Activated T-helper 17 cell treated with anti-CD3 and anti-CD28 coated beads, Interleukin-2, amount 50 U/mL, for 72 hours (primary cell): ENCODE results near the gene NXF3. TPM values are rescaled to one million over a fixed set of nuclear protein-coding genes. Genes with fewer than 3 reads are reported as not detected.
"Not testable (repeated sequence)": the region's sequence is repeated elsewhere in the genome, so short reads cannot be mapped to it uniquely, and the experiment has no call there.

Source experiments
- ATAC-seq: fragments of 150-1000 bp; cut with Tn5 transposase; replicated peaks from 2 replicates; pipeline ENCODE4 v1.10.0; 2021; ENCODE audit warnings: mild to moderate bottlenecking, moderate library complexity
- H3K27ac Mint-ChIP-seq: one replicate; pipeline ENCODE4 v1.8.0; 2022; ENCODE audit warnings: mixed read lengths
- H3K27me3 Mint-ChIP-seq: one replicate; pipeline ENCODE4 v1.8.0; 2022; ENCODE audit warnings: mixed read lengths
- H3K36me3 Mint-ChIP-seq: one replicate; pipeline ENCODE4 v1.8.0; 2022; ENCODE audit warnings: low read depth, mild to moderate bottlenecking, mixed read lengths
- H3K4me1 Mint-ChIP-seq: one replicate; pipeline ENCODE4 v1.8.0; 2022; ENCODE audit warnings: mixed read lengths
- H3K4me3 Mint-ChIP-seq: one replicate; pipeline ENCODE4 v1.8.0; 2022; ENCODE audit warnings: mild to moderate bottlenecking, mixed read lengths
- H3K9me3 Mint-ChIP-seq: one replicate; pipeline ENCODE4 v1.8.0; 2022; ENCODE audit warnings: mixed read lengths
- total RNA-seq, 2 donors: library from RNA; stranded (reverse); gene quantifications; one replicate each; pipeline ENCODE4 v1.2.3, GENCODE V29; 2022

Gene NXF3
- not detected for total RNA-seq

- Mint-ChIP-seq H3K36me3 (no peaks in the 10 kb centered on the region), H3K9me3 (no peaks in the 10 kb centered on the region), H3K4me3 (no peak within 1 kb of the TSS), H3K27ac (no peak within 1 kb of the TSS), H3K4me1 (no peaks in the 10 kb centered on the region), H3K27me3 (no peaks in the 10 kb centered on the region)
- ATAC-seq = no peak
Measured at GRCh38 chrX:103092942-103093341, at the start of gene NXF3. Gene NXF3 (minus strand): TSS chrX:103093143. CDS start chrX:103093023, 120 bp downstream.

- not testable (repeated sequence) for H3K27me3 Mint-ChIP-seq, H3K36me3 Mint-ChIP-seq, ATAC-seq, H3K9me3 Mint-ChIP-seq, H3K27ac Mint-ChIP-seq, H3K4me3 Mint-ChIP-seq, H3K4me1 Mint-ChIP-seq
Measured at GRCh38 chrX:103136528-103136927, 43.6 kb upstream of the NXF3 start.

GRCh38 chrX:103124284-103124683, 31.3 kb upstream of the NXF3 start:
- ATAC-seq = no peak
- no peaks in the 10 kb centered on the region for H3K9me3 Mint-ChIP-seq
- no peak overlapping the region for H3K4me3 Mint-ChIP-seq
- no peaks in the 10 kb centered on the region for H3K4me1 Mint-ChIP-seq
- no peak overlapping the region for H3K27ac Mint-ChIP-seq
- no peaks in the 10 kb centered on the region for H3K27me3 Mint-ChIP-seq
- H3K36me3 Mint-ChIP-seq = no peaks in the 10 kb centered on the region

GRCh38 chrX:103120748-103121147, 27.8 kb upstream of the NXF3 start:
- H3K4me3 Mint-ChIP-seq = no peak overlapping the region

GRCh38 chrX:103116970-103117369, 24.0 kb upstream of the NXF3 start:
- H3K4me3 Mint-ChIP-seq, H3K9me3 Mint-ChIP-seq, H3K27ac Mint-ChIP-seq, H3K4me1 Mint-ChIP-seq, ATAC-seq, H3K36me3 Mint-ChIP-seq, H3K27me3 Mint-ChIP-seq: not testable (repeated sequence)

More at GRCh38 chrX:103120748-103121147, 27.8 kb upstream of the NXF3 start:
- no peak for ATAC-seq
- Mint-ChIP-seq H3K9me3 (no peaks in the 10 kb centered on the region), H3K27ac (no peak overlapping the region), H3K36me3 (no peaks in the 10 kb centered on the region), H3K27me3 (no peaks in the 10 kb centered on the region), H3K4me1 (no peaks in the 10 kb centered on the region)

DNA sequence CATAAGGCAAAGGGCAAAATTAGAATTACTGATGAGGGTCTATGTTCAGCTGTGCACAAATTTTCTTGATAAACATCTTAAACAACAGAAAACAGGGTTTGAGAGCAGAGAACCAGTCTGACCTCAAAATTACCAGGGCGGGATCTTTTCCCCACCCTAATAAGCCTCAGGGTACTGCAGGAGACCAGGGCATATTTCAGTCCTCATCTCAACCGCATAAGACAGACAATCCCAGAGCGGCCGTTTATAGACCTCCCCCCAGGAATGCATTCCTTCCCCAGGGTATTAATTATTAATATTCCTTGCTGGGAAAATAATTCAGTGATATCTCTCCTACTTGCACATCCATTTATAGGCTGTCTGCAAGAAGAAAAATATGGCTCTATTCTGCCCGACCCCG, 16.6 kb upstream of the NXF3 start:
- not testable (repeated sequence) for H3K27ac Mint-ChIP-seq, H3K4me1 Mint-ChIP-seq, ATAC-seq, H3K27me3 Mint-ChIP-seq, H3K9me3 Mint-ChIP-seq, H3K36me3 Mint-ChIP-seq, H3K4me3 Mint-ChIP-seq

- Mint-ChIP-seq H3K4me1 (no peaks in the 10 kb centered on the region), H3K27ac (no peak overlapping the region), H3K27me3 (no peaks in the 10 kb centered on the region), H3K36me3 (no peaks in the 10 kb centered on the region), H3K9me3 (no peaks in the 10 kb centered on the region), H3K4me3 (no peak overlapping the region)
- ATAC-seq = no peak
Measured at GRCh38 chrX:103107836-103108235, 14.9 kb upstream of the NXF3 start.

GRCh38 chrX:103107227-103107737, 14.3 kb upstream of the NXF3 start:
- not testable (repeated sequence) for H3K27ac Mint-ChIP-seq, H3K36me3 Mint-ChIP-seq, H3K27me3 Mint-ChIP-seq, H3K9me3 Mint-ChIP-seq, H3K4me1 Mint-ChIP-seq, ATAC-seq, H3K4me3 Mint-ChIP-seq

DNA sequence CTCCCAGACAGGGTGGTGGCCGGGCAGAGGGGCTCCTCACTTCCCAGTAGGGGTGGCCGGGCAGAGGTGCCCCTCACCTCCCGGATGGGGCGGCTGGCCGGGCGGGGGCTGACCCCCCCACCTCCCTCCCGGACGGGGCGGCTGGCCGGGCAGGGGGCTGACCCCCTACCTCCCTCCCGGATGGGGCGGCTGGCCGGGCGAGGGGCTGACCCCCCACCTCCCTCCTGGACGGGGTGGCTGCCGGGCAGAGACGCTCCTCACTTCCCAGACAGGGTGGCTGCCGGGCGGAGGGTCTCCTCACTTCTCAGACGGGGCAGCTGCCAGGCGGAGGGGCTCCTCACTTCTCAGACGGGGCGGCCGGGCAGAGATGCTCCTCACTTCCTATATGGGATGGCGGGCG, 11.4 kb upstream of the NXF3 start:
- H3K4me1 Mint-ChIP-seq, ATAC-seq, H3K4me3 Mint-ChIP-seq, H3K9me3 Mint-ChIP-seq, H3K36me3 Mint-ChIP-seq, H3K27ac Mint-ChIP-seq, H3K27me3 Mint-ChIP-seq: not testable (repeated sequence)

DNA sequence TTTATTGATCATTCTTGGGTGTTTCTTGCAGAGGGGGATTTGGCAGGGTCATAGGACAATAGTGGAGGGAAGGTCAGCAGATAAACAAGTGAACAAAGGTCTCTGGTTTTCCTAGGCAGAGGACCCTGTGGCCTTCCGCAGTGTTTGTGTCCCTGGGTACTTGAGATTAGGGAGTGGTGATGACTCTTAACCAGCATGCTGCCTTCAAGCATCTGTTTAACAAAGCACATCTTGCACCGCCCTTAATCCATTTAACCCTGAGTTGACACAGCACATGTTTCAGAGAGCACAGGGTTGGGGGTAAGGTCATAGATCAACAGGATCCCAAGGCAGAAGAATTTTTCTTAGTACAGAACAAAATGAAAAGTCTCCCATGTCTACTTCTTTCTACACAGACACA, 10.9 kb upstream of the NXF3 start:
- H3K4me1 Mint-ChIP-seq, H3K36me3 Mint-ChIP-seq, H3K27ac Mint-ChIP-seq, H3K4me3 Mint-ChIP-seq, ATAC-seq, H3K9me3 Mint-ChIP-seq, H3K27me3 Mint-ChIP-seq: not testable (repeated sequence)

DNA sequence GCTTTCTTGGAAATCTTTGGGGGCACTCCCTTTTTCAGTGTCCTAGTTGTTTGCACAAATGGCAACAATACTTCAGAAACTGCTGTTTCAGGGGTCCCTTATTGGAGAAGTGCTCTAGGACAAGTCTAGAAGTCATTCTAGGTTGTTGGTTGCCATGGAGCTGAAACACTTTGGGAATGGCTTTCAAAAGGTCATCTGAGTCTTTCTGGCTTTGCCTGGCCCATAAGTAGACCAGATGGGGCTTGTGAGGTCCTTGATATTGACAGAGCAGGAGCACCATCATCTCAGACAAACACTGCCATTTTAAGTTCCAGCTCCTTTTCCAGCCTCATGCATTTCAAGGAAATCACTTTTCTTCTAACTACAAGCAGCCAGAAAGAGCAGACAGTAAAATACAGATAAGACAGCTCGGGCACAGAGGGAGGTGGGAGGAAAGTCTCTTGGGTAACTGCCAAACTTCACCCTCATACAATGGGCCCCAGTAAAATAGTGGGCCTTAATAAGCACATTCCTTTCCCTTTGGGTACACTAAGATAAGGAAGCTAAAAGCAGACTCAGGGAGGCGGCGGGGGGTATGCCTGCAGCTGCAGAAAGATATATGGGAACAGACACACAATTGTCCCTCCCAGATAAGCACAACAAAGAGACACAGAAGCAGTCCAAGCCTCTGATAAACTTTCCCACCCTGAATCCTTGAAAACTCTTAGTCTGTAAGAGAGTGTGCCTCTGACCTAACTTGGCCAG, 8.5 kb upstream of the NXF3 start:
- H3K4me3 Mint-ChIP-seq = no peak overlapping the region
- H3K36me3 Mint-ChIP-seq = no peaks in the 10 kb centered on the region

DNA sequence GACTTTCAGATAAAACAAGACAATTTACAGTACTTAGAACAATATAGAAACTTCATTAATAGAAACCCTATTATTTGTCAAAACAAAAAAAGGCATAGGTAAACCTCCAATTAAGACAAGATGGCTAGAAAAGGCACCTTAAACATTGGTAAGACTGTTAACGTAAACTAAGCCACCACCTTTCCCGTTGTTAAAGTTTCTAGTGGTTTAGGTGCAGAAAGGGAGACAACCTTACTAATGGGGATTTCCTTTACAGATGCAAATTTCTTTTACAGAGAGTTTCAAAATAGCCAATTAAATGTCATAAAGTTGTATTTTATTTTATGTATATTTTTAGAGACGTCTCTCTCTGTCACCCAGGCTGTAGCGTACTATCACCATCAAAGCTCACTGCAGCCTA, 7.5 kb upstream of the NXF3 start:
- no peak for ATAC-seq
- Mint-ChIP-seq H3K36me3 (no peaks in the 10 kb centered on the region), H3K27ac (no peak overlapping the region), H3K4me1 (no peaks in the 10 kb centered on the region), H3K4me3 (no peak overlapping the region), H3K27me3 (no peaks in the 10 kb centered on the region), H3K9me3 (no peaks in the 10 kb centered on the region)

More for the DNA sequence above, 8.5 kb upstream of the NXF3 start:
- no peak for ATAC-seq
- Mint-ChIP-seq H3K27me3 (no peaks in the 10 kb centered on the region), H3K9me3 (no peaks in the 10 kb centered on the region), H3K27ac (no peak overlapping the region), H3K4me1 (no peaks in the 10 kb centered on the region)

DNA sequence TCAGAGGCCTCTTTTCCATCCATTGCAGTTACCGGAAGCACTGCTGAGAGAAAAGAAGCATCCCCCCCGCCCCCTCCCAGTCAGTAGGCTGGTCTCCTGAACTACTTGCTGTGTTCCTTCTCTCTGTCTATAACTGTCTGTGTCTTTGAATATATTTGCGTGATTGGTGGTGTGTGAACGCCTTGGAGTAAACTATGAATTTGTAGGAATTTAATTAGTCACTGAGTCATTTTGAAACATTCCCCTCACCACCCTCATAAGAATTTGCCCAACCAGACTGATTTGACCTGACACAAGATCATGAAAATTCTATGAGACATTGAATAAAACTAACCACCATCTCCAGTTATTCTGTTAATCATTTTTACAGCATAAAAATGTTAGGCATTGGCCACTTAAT, 6.7 kb upstream of the NXF3 start:
- ATAC-seq = no peak
- H3K27me3 Mint-ChIP-seq = no peaks in the 10 kb centered on the region
- no peak overlapping the region for H3K27ac Mint-ChIP-seq
- H3K4me3 Mint-ChIP-seq = no peak overlapping the region
- H3K4me1 Mint-ChIP-seq = no peaks in the 10 kb centered on the region
- no peaks in the 10 kb centered on the region for H3K36me3 Mint-ChIP-seq
- H3K9me3 Mint-ChIP-seq = no peaks in the 10 kb centered on the region

DNA sequence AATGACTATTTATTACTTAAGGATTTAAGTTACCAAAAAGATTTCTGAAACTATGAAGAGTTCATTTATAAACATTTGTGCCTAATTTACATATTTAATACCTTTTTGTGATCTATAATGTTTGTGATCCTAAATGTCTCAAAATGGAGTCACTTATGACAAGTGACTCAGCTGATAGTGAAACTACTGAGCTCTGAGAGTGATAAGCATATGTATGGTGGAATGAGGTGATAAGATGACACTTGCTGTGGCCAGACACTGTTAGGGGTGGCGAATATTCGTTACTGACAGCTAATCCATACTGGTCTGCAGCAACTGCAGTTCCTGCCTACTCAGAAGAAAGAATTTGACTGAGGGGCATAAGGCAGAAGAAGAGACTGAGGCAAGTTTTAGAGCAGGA, 5.5 kb upstream of the NXF3 start:
- H3K4me3 Mint-ChIP-seq = no peak overlapping the region
- no peaks in the 10 kb centered on the region for H3K4me1 Mint-ChIP-seq
- no peaks in the 10 kb centered on the region for H3K27me3 Mint-ChIP-seq
- no peaks in the 10 kb centered on the region for H3K36me3 Mint-ChIP-seq
- no peaks in the 10 kb centered on the region for H3K9me3 Mint-ChIP-seq
- H3K27ac Mint-ChIP-seq = no peak overlapping the region
- no peak for ATAC-seq

- Mint-ChIP-seq H3K4me3 (no peak overlapping the region), H3K4me1 (no peaks in the 10 kb centered on the region), H3K27ac (no peak overlapping the region), H3K36me3 (no peaks in the 10 kb centered on the region), H3K27me3 (peaks cover 5% of the 10 kb centered on the region), H3K9me3 (no peaks in the 10 kb centered on the region)
- ATAC-seq = no peak
Measured at GRCh38 chrX:103081051-103081450, 11.9 kb downstream of the NXF3 start.

- Mint-ChIP-seq H3K36me3 (no peaks in the 10 kb centered on the region), H3K27ac (no peak overlapping the region), H3K4me1 (no peaks in the 10 kb centered on the region), H3K27me3 (peaks cover 8% of the 10 kb centered on the region), H3K4me3 (no peak overlapping the region), H3K9me3 (no peaks in the 10 kb centered on the region)
- no peak for ATAC-seq
Measured at GRCh38 chrX:103073467-103073866, 19.5 kb downstream of the NXF3 start.
